Right renal cortex interstitium (tissue), 3 donors: ENCODE results near the gene CHFR. TPM values are rescaled to one million over a fixed set of nuclear protein-coding genes. Genes with fewer than 3 reads are reported as not detected.
A peak's percentile ranks its signal among the peaks of the same experiment; 100 is the strongest.
"Not testable (repeated sequence)": the region's sequence is repeated elsewhere in the genome, so short reads cannot be mapped to it uniquely, and the experiment has no call there.

Experiments
- DNase-seq, 3 donors: peaks; one replicate each; pipeline ENCODE4 v3.0.0-alpha.2; 2013; ENCODE audit warnings: low read depth in 3 of 3, low spot score in 2 of 3
- polyA plus RNA-seq, 3 donors: library from polyadenylated mRNA; unstranded; fragments of 120-200 nt; gene quantifications; one replicate each; pipeline ENCODE4 v1.2.1, GENCODE V29; 2013; ENCODE audit not compliant: insufficient read length in 3 of 3

Gene CHFR, protein sequence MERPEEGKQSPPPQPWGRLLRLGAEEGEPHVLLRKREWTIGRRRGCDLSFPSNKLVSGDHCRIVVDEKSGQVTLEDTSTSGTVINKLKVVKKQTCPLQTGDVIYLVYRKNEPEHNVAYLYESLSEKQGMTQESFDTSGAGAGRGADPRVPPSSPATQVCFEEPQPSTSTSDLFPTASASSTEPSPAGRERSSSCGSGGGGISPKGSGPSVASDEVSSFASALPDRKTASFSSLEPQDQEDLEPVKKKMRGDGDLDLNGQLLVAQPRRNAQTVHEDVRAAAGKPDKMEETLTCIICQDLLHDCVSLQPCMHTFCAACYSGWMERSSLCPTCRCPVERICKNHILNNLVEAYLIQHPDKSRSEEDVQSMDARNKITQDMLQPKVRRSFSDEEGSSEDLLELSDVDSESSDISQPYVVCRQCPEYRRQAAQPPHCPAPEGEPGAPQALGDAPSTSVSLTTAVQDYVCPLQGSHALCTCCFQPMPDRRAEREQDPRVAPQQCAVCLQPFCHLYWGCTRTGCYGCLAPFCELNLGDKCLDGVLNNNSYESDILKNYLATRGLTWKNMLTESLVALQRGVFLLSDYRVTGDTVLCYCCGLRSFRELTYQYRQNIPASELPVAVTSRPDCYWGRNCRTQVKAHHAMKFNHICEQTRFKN
- 10 to 100 TPM; 18.5 to 20.5 (median 18.6) TPM for polyA plus RNA-seq

DNA sequence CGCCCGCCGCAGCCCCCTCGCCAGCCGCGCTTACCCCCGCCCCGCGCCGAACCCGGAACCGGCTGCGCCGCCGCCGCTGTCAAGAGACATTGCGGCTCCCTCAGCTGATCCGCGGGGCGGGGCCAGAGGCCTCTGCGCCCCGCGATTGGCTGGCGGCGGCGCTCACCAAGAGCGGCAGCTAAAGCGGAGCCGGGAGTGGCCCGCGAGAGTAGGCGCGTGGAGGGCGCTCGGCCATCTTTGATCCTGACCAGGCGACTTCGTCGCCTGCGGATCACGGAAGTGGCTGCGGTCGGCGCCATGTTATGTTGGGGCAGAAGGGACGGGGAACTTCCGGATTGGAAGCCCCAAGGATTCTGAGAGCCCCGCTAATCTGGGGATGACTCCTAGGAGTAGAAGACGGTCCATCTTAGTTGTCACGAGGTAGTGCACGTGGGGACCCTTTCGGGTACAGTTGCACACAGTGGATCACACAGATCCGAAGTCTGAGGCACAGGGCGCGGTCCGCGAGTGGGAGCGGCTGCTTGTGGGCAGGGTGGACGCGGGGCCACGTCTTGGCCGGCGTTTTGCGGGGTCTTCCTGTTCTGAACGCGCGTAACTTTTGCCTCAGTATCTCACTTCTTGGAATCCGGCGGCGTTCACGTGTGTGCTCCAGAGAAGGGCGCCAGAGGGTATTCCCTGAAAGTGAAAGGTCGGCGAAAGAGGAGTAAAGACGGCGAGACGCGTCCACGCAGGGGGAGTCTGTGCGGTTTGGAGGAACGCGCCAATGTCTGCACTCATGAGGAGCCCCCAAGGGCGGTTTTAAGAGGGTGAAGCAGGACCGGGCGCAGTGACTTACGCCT, at the start of gene CHFR:
CHFR (minus strand) TSS at position 93 of the 839 bp plus-strand sequence. CDS start 277 bp downstream, outside the sequence.
- peak; percentile 84 to 93 (median 87) for DNase-seq

- DNase-seq = not testable (repeated sequence)
These were observed 49.5 kb upstream of the CHFR start for GRCh38 chr12:132936921-132937320.

GRCh38 chr12:132936163-132936562, 48.8 kb upstream of the CHFR start:
- no peak for DNase-seq

DNA sequence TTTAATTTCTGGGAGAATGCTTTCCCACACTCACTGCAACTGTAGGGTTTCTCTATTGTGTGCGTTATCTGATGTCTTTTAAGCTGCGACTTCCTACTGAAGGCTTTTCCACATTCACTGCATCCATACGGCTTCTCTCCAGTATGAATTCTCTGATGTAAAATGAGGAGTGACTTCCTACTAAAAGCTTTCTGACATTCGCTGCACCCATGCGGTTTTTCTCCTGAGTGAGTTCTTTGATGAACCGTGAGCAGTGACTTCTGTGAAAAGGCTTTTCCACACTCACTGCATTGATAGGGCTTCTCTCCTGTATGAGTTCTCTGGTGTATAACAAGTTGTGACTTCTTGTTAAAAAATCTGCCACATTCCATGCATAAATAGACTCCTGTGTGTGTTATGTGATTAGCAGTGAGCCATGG, 39.0 kb upstream of the CHFR start:
- no peak for DNase-seq

GRCh38 chr12:132925597-132926414, 38.4 kb upstream of the CHFR start:
- no peak for DNase-seq

DNA sequence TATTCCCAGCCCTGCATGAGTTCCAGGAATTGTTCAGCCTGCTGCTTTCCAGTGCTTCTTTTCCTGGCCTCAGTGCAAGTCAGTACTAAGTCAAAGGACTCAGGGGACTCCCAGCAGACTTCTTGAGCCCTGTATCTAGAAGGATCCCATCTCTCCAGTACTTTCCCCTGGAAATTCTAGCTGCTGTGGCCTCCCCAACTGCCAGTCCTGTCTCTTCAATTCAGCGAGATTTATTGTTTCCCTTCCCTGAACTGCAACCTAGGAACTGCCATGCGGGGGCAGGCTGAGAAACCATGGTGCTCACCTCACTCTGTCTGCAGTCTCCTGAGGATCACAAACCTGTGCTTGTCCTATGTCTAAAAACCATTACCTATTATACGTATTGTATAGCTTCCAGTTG, 37.0 kb upstream of the CHFR start:
- DNase-seq = no peak

DNA sequence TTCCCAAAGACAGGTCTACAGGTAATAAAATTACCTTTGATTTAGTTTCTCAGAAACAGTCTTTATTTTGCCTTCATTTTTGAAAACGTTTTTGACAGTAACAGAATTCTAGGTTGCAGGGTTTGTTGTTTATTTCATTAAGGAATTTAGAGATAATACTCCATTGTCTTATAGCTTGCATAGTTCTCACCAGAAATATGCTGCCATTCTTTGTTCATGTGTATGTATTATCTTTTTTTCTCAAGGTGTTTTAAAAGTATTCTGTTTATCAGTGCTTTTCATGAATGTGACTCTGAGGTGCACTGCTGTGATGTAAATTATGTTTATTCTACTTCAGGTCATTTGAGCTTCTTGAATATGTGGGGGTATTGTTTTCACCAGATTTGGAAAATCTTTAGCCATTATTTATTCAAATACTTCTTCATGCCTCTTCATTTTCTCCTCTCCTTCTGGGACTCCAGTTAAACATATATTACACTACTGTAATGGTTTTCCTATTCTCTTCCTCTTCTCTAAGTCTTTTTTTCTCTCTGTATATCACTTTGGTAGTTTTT, 36.0 kb upstream of the CHFR start:
- DNase-seq = no peak

- no peak for DNase-seq
These were observed 35.3 kb upstream of the CHFR start for GRCh38 chr12:132922676-132923075.

GRCh38 chr12:132921685-132922084, 34.3 kb upstream of the CHFR start:
- no peak for DNase-seq

DNA sequence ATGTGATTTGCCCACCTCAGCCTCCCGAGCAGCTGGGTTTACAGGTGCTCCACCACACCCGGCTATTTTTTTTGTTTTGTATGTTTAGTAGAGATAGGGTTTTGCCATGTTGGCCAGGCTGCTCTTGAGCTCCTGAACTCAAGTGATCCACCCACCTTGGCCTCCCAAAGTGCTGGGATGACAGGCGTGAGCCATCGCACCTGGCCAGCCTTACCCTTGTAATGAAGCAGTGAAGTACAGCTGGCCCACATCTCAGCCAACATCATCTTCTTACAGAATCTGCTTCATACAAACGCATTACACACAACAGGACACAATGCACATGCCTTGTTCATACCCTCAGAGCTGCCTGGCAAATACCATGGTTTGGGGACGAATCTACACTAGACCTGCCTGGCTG, 31.3 kb upstream of the CHFR start:
- DNase-seq = no peak

- no peak for DNase-seq
These were observed 21.6 kb upstream of the CHFR start for GRCh38 chr12:132909030-132909368.

- peak; percentile 93 to 97 (median 95) for DNase-seq
These were observed 21.0 kb upstream of the CHFR start for GRCh38 chr12:132908145-132909029.

DNA sequence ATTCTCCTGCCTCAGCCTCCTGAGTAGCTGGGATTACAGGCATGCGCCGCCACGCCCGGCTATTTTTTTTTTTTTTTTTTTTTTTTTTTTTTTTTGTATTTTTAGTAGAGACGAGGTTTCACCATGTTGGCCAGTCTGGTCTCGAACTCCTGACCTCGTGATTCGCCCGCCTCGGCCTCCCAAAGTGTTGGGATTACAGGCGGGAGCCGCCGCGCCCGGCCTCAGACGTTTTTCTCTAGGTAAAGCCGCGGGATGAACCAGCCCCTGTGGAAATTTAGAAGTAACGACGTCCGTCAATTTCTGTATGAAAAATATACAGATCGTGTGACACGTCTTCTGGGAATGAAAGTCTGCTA, 20.4 kb upstream of the CHFR start:
- DNase-seq = not testable (repeated sequence)

GRCh38 chr12:132907216-132907615, 19.8 kb upstream of the CHFR start:
- no peak for DNase-seq

DNA sequence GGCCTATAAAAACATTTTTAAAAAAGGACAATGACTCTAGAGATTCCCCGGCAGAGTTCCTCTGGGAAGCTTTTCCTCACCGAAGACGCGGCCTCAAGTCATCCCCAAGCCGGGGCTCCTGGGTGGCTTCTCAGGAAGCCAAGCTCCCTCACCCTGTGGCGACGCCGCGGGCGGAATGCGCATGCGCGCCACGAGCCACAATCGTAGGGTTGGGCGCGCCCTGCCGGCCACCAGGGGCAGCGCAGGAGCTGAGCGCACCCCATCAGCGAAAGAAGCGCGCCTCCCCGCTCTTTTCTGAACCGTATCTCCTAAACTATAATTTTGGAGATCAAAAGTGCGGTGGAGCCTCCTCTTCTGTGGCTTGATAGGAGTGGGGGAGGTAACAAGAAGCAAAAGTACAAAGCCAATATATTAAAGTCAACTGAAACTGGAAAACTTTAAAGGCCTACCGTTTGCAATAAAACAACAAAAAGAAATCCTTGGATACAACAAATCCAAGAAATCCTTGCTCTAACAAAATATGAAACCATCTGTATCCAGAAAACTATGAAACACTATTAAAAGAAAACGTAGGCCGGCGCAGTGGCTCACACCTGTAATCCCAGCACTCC, 17.4 kb upstream of the CHFR start:
- peak; percentile 44 to 62 (median 58) for DNase-seq

GRCh38 chr12:132899033-132899432, 11.6 kb upstream of the CHFR start:
- DNase-seq = no peak

DNA sequence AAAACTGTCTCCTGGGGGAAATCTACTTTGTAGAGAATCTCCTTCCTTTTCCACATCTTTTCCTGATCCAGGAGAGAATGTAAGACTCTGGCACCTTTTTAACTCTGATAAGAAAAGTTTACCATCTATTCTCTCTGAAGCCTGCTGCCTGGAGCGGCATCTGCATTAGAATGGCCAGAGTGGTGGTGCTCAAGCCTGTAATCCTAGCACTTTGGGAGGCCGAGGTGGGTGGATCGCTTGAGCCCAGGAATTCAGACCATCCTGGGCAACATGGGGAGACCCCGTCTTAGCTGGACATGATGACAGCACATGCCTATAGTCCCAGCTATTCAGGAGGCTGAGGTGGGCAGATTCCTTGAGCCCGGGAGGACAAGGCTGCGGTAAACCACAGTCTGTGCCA, 1.4 kb upstream of the CHFR start:
- no peak for DNase-seq

GRCh38 chr12:132886529-132887477, 602 bp downstream of the CHFR start:
- no peak for DNase-seq
